B cell (primary cell): ENCODE measurements around the gene FNDC11. TPM values are rescaled to one million over a fixed set of nuclear protein-coding genes. Genes with fewer than 3 reads are reported as not detected.

Source experiments
- ATAC-seq: fragments of 200-7000 bp; cut with Tn5 transposase; one replicate; pipeline ENCODE4 v1.10.0; 2021; ENCODE audit warnings: low read depth, mild to moderate bottlenecking, moderate number of reproducible peaks, moderate library complexity
- CTCF ChIA-PET: fragments of 350-600 bp; sonication (Branson Sonifier 250); formaldehyde crosslinking; loops from one replicate; lab custom pipeline; 2021; ENCODE audit warnings: antibody characterized with exemption, inconsistent platforms; lab: Charles Lee
- POLR2A ChIA-PET: fragments of 350-600 bp; sonication (Branson Sonifier 250); formaldehyde crosslinking; loops from one replicate; lab custom pipeline; 2021; ENCODE audit warnings: antibody characterized with exemption; lab: Charles Lee
- DNase-seq: peaks from one replicate; pipeline ENCODE4 v3.0.0; 2013
- H2AFZ ChIP-seq: 2 replicates; pipeline ENCODE4 v1.6.1; 2012; ENCODE audit warnings: mild to moderate bottlenecking, low read depth, low read length; ENCODE audit not compliant: insufficient read depth, poor library complexity, severe bottlenecking
- H3K27ac ChIP-seq, 2 donors: 1 replicate in 1 of 2; 2 replicates in 1 of 2; pipeline ENCODE4 v1.5.1; 2012 to 2013; ENCODE audit warnings: low read length in 2 of 2, mild to moderate bottlenecking in 2 of 2, moderate library complexity in 1 of 2
- H3K27me3 ChIP-seq, 4 experiments: fragments of 200-600 bp in 1 of 4; sonication (generic) in 1 of 4; replicated peaks in 1 of 4; 1 replicate in 2 of 4; 2 replicates in 2 of 4; pipeline versions ENCODE4 v1.6.1 to v1.7.0; 2013 to 2016; ENCODE audit warnings: low read length in 3 of 4, mild to moderate bottlenecking in 2 of 4, mixed read lengths in 1 of 4, moderate library complexity in 1 of 4; ENCODE audit not compliant: insufficient read depth in 4 of 4, control insufficient read depth in 3 of 4; ENCODE audit errors: control extremely low read depth in 1 of 4
- H3K36me3 ChIP-seq, 2 experiments: replicated peaks in 1 of 2; 1 replicate in 1 of 2; 2 replicates in 1 of 2; pipeline versions ENCODE4 v1.6.1 to v1.7.1; 2013; ENCODE audit warnings: low read length in 1 of 2; ENCODE audit not compliant: insufficient read depth in 2 of 2, control insufficient read depth in 1 of 2; ENCODE audit errors: control extremely low read depth in 1 of 2, extremely low read depth in 1 of 2
- H3K4me1 ChIP-seq, 2 donors: fragments of 200-600 bp in 1 of 2; sonication (generic) in 1 of 2; 1 replicate in 1 of 2; 2 replicates in 1 of 2; pipeline versions ENCODE4 v1.5.1 to v1.6.1; 2013 to 2017; ENCODE audit warnings: low read length in 2 of 2; ENCODE audit not compliant: control insufficient read depth in 2 of 2, insufficient read depth in 2 of 2
- H3K4me2 ChIP-seq: replicated peaks from 2 replicates; pipeline ENCODE3; 2012; ENCODE audit warnings: mild to moderate bottlenecking, low read depth, low read length; ENCODE audit not compliant: poor library complexity, severe bottlenecking
- H3K4me3 ChIP-seq, 5 experiments: fragments of 200-600 bp in 1 of 5; sonication (generic) in 1 of 5; 1 replicate in 3 of 5; 2 replicates in 2 of 5; pipeline versions ENCODE4 v1.5.1 to v1.7.0; 2011 to 2016; ENCODE audit warnings: low read length in 4 of 5, mild to moderate bottlenecking in 4 of 5, low read depth in 2 of 5, control low read depth in 1 of 5, moderate library complexity in 1 of 5; ENCODE audit not compliant: insufficient read depth in 1 of 5; ENCODE audit errors: control extremely low read depth in 1 of 5, extremely low read depth in 1 of 5
- H3K79me2 ChIP-seq: fragments of 200-600 bp; sonication (generic); one replicate; pipeline ENCODE4 v1.6.0; 2016; ENCODE audit warnings: low read length; ENCODE audit not compliant: control insufficient read depth, insufficient read depth
- H3K9ac ChIP-seq: fragments of 200-600 bp; sonication (generic); 2 replicates; pipeline ENCODE4 v1.6.1; 2017; ENCODE audit warnings: mild to moderate bottlenecking, low read length, moderate library complexity
- H3K9me3 ChIP-seq, 3 donors: one replicate each; pipeline versions ENCODE4 v1.6.1 to v1.7.1; 2013; ENCODE audit warnings: low read length in 2 of 3; ENCODE audit not compliant: control insufficient read depth in 2 of 3, insufficient read depth in 1 of 3; ENCODE audit errors: control extremely low read depth in 1 of 3
- H4K20me1 ChIP-seq: 2 replicates; pipeline ENCODE4 v1.6.0; 2012; ENCODE audit warnings: mild to moderate bottlenecking, low read length; ENCODE audit not compliant: insufficient read depth, control insufficient read depth, poor library complexity, severe bottlenecking
- H3K27ac Mint-ChIP-seq: one replicate; pipeline ENCODE4 v1.8.0; 2021; ENCODE audit warnings: mixed read lengths
- H3K27me3 Mint-ChIP-seq: one replicate; pipeline ENCODE4 v1.8.0; 2021; ENCODE audit warnings: mixed read lengths
- H3K4me1 Mint-ChIP-seq: one replicate; pipeline ENCODE4 v1.8.0; 2021; ENCODE audit warnings: mixed read lengths
- H3K4me3 Mint-ChIP-seq: one replicate; pipeline ENCODE4 v1.8.0; 2021; ENCODE audit warnings: mixed read lengths
- H3K9me3 Mint-ChIP-seq: one replicate; pipeline ENCODE4 v1.8.0; 2022; ENCODE audit warnings: mixed read lengths; ENCODE audit not compliant: insufficient read depth
- CTCF ChIP-seq: fragments of 200-600 bp; IDR thresholded peaks from one replicate; pipeline ENCODE4 v1.8.0; 2022; ENCODE audit warnings: antibody characterized with exemption, mild to moderate bottlenecking
- EZH2 ChIP-seq: IDR thresholded peaks from 2 replicates; pipeline ENCODE4 v1.6.1; 2012; ENCODE audit warnings: borderline replicate concordance, low read depth, mild to moderate bottlenecking, moderate library complexity, low read length; ENCODE audit not compliant: insufficient read depth, poor library complexity, severe bottlenecking
- WGBS: methylation state at CpG from one replicate; pipeline ENCODE4 v1.1.5; 2013; ENCODE audit warnings: missing lambda C conversion rate; ENCODE audit not compliant: insufficient coverage; 5-methylcytosine and 5-hydroxymethylcytosine counted together
- intact Hi-C: fragments of 100-400 bp; cut with micrococcal nuclease; formaldehyde crosslinking; loops from one replicate; pipeline ENCODE4 v1.10.0; 2022
- polyA plus RNA-seq: library from polyadenylated mRNA; depleted of rRNA; stranded (reverse); fragments of >200 nt; gene quantifications from 2 replicates; pipeline ENCODE4 v1.2.3, GENCODE V29; 2012
- total RNA-seq, 2 donors: library from RNA; stranded (reverse); fragments of 120-200 nt in 1 of 2; gene quantifications; 1 replicate in 1 of 2; 2 replicates in 1 of 2; pipeline versions ENCODE4 v1.2.3 to v1.2.4, GENCODE V29; 2013 to 2022

Gene FNDC11
- total and polyA plus RNA-seq, 2 donors (not counting 1 experiment from before 2014, with no cell fraction given) = 3.8 to 34.2 TPM

DNA sequence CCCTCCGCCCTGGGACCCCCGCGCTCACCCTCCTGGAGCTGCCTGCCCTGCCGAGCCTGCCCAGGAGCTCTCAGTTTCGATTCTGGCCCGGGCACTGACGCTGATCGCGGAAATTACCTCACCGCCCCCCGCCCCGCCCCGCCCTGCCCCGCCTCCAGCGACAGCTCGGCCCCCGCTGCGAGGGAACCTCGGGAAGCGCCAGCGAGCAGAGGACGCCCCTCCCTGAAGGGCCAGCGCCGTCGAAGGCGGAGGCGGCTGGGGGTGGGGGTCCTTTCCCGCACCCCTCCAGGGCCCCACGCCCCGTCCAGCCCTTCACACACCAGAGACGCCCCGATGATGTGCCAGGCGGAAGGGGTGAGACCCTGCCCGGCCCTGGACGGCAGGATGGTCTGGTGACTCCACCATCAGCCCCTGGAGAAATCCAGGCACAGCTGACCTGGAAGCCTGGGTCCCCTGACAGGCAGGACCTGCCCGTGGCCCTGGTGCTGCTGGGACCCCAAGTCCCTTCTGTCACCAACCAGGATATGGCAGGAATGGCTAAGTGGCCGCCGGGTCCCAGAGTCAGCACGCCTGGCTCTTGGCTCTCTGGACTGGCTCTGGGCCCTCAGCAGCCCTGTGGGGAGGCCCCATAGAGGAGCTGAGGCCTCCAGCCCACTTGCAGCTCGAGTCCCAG lies 20.3 kb downstream of the FNDC11 start, which contains the start of gene HELZ2:
HELZ2 (minus strand) TSS at position 84 of the 673 bp plus-strand sequence. CDS start 1,854 bp downstream, outside the sequence.
- peak within 1 kb of the TSS; percentile 71 to 86 for H3K27ac ChIP-seq
- H3K9ac ChIP-seq = peak within 1 kb of the TSS; percentile 85
- ATAC-seq (peak; percentile 93), DNase-seq (peak; percentile 82)
- H3K27me3 ChIP-seq = no peaks in the 10 kb centered on the region
- TF ChIP-seq CTCF (no peak), EZH2 (no peak)
- ChIA-PET POLR2A (interaction anchor here (0.6 to 2.3 kb wide), 8 partner anchors 12 to 139 kb away, joined by 3 to 12 read pairs (median 4); partner anchors contain the start of gene PPDPF), CTCF (interaction anchor here (1.1 to 3.1 kb wide), 2 partner anchors 36 to 77 kb away, joined by 4 to 17 read pairs; no protein-coding TSS in a partner anchor)
- intact Hi-C loops = loop anchor here (1.0 kb wide), 1 partner anchor 20 kb away; the partner anchor contains the start of gene FNDC11
- H3K36me3 ChIP-seq = peaks cover 0 to 13% of the 10 kb centered on the region in 2 experiments
- Mint-ChIP-seq H3K4me3 (peak within 1 kb of the TSS; percentile 87), H3K4me1 (peaks cover 9% of the 10 kb centered on the region), H3K27me3 (no peaks in the 10 kb centered on the region), H3K27ac (peak within 1 kb of the TSS; percentile 83), H3K9me3 (no peaks in the 10 kb centered on the region)
- peaks cover 21 to 38% of the 10 kb centered on the region in 2 donors for H3K4me1 ChIP-seq
- H3K4me3 ChIP-seq = peak within 1 kb of the TSS; percentile 61 to 86 (median 79)
- 9% methylated on average over 36 of the region's 40 CpGs for WGBS
- peak within 1 kb of the TSS; percentile 82 for H2AFZ ChIP-seq
- H4K20me1 ChIP-seq = peaks cover 28% of the 10 kb centered on the region
- no peaks in the 10 kb centered on the region for H3K9me3 ChIP-seq
- H3K4me2 ChIP-seq = peak within 1 kb of the TSS; percentile 98
- peaks cover 21% of the 10 kb centered on the region for H3K79me2 ChIP-seq
